ENCODE results near the gene MTNR1A. TPM values are rescaled to one million over a fixed set of nuclear protein-coding genes. Genes with fewer than 3 reads are reported as not detected.

Gene MTNR1A
- total RNA-seq, 4 donors from 2014 or later, result not detected

- TF ChIP-seq POLR2A (IDR thresholded peaks at IDR 0.05), result no peak
- TF ChIP-seq CTCF (IDR thresholded peaks at IDR 0.05), result no peak
- Histone ChIP-seq H3K27me3 (no peaks in the 10 kb centered on the region), H3K9me3 (no peaks in the 10 kb centered on the region), H3K36me3 (no peaks in the 10 kb centered on the region), H3K4me3 (replicated peaks in 1 of 3) (peak overlapping the region in 1 of 3 donors; percentile 8), H3K4me1 (peaks cover 0 to 16% of the 10 kb centered on the region in 2 donors), H3K27ac (no peak overlapping the region)
- intact Hi-C loops (cut with DNase I), result no loop called here
- DNase-seq, result peak; percentile 29 to 40
- 3% methylated on average over 12 of the region's 12 CpGs for WGBS, 2 donors
Measured at GRCh38 chr4:186554539-186554913, 841 bp downstream of the MTNR1A start.

DNA sequence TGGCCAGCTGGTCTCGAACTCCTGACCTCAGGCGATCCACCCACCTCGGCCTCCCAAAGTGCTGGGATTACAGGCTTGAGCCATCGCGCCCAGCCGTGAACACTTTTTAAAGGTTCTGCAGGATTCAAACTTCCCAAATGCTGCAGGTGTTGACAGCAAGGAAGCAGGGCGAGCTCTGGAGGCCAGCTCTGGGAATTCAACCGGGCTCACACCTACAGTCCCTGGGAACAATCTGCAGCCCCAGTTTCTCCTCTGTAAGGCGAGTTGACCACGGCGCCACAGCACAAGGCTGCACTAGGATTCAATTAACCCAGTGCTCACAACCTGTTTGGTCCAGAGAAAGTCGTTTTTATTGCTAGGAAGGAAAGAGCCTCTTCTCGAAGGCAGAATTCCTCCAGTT lies 1.6 kb downstream of the MTNR1A start:
- H3K9me3 ChIP-seq, result no peaks in the 10 kb centered on the region
- intact Hi-C loops (cut with DNase I), result no loop called here
- no peaks in the 10 kb centered on the region for H3K27me3 ChIP-seq
- H3K4me1 ChIP-seq, result peaks cover 0 to 16% of the 10 kb centered on the region in 2 donors
- TF ChIP-seq POLR2A (IDR thresholded peaks at IDR 0.05) (no peak), CTCF (IDR thresholded peaks at IDR 0.05) (no peak)
- no peak overlapping the region for H3K27ac ChIP-seq
- no peaks in the 10 kb centered on the region for H3K36me3 ChIP-seq
- DNase-seq, result no peak
- WGBS, 2 donors, result 51 to 57% methylated on average over 13 of the region's 13 CpGs
- H3K4me3 ChIP-seq (replicated peaks in 1 of 3), result no peak overlapping the region

GRCh38 chr4:186551849-186552248 lies 3.5 kb downstream of the MTNR1A start:
- Histone ChIP-seq H3K4me1 (peaks cover 0 to 16% of the 10 kb centered on the region in 2 donors), H3K27ac (no peak overlapping the region), H3K27me3 (no peaks in the 10 kb centered on the region), H3K36me3 (no peaks in the 10 kb centered on the region), H3K4me3 (replicated peaks in 1 of 3) (no peak overlapping the region), H3K9me3 (no peaks in the 10 kb centered on the region)
- TF ChIP-seq CTCF (IDR thresholded peaks at IDR 0.05) (no peak), POLR2A (IDR thresholded peaks at IDR 0.05) (no peak)
- intact Hi-C loops (cut with DNase I), result no loop called here
- no peak for DNase-seq
- 91 to 92% methylated on average over 2 of the region's 2 CpGs for WGBS, 2 donors

GRCh38 chr4:186545436-186545835 lies 9.9 kb downstream of the MTNR1A start:
- Histone ChIP-seq H3K27ac (no peak overlapping the region), H3K9me3 (no peaks in the 10 kb centered on the region), H3K4me3 (replicated peaks in 1 of 3) (no peak overlapping the region), H3K36me3 (no peaks in the 10 kb centered on the region), H3K4me1 (no peaks in the 10 kb centered on the region), H3K27me3 (no peaks in the 10 kb centered on the region)
- TF ChIP-seq CTCF (IDR thresholded peaks at IDR 0.05), result no peak
- no peak for TF ChIP-seq POLR2A (IDR thresholded peaks at IDR 0.05)
- DNase-seq, result no peak
- WGBS, 2 donors, result 79 to 83% methylated on average over 7 of the region's 7 CpGs
- intact Hi-C loops (cut with DNase I), result no loop called here

GRCh38 chr4:186543206-186543605 lies 12.2 kb downstream of the MTNR1A start:
- no peak for TF ChIP-seq POLR2A (IDR thresholded peaks at IDR 0.05)
- no peak for TF ChIP-seq CTCF (IDR thresholded peaks at IDR 0.05)
- no peaks in the 10 kb centered on the region for H3K4me1 ChIP-seq
- no peaks in the 10 kb centered on the region for H3K27me3 ChIP-seq
- H3K9me3 ChIP-seq, result no peaks in the 10 kb centered on the region
- H3K4me3 ChIP-seq (replicated peaks in 1 of 3), result no peak overlapping the region
- DNase-seq, result no peak
- no peak overlapping the region for H3K27ac ChIP-seq
- H3K36me3 ChIP-seq, result no peaks in the 10 kb centered on the region
- 86 to 91% methylated on average over 2 of the region's 2 CpGs for WGBS, 2 donors
- intact Hi-C loops (cut with DNase I), result no loop called here

Measured in thyroid gland (tissue), 4 donors.